G401.6 (cell line): Measurements from ENCODE around the gene POLR3B.

Experiments used
- FAIRE-seq: peaks from 2 replicates; lab custom pipeline; 2012; peaks lifted over from hg19 to GRCh38; lab: Jason Lieb, UNC

Gene POLR3B

DNA sequence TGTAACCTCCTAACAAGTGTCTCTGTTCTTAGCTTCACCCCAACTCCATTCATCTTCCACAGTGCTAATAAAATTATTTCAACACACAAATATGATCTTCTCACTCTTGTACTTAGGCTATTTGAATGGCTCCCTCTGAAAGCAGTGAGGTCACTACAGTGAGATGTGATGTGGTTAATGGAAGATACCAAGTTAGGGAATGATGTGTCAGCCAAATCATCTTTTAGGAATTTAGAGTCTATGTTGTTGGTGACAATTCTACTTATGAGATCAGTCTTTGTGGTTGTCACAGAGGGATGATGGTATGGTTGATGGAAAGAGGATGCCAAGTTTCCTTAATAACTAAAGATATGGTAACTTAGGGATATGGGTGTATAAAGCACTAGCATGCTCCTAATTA is 57.6 kb downstream of the POLR3B start:
- no peak for FAIRE-seq

DNA sequence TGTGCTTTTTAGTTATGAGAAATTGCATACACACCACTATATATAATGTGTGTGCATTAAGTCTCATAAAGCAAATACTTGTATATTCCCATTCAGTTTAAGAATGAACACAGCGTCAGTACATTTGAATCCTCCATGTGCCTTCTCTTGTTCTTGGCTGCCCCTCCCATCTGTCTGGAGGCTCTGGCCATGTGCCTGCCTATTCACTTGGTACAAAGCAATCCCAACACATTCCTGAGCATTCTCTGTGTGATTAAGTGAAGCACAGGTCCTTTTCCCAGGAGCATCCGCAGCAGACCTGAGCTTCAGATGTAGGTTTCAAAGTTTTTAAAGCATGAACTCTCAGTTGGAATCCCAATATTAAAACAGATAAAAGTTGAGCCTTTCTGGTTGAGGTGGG is 58.7 kb downstream of the POLR3B start:
- FAIRE-seq: no peak

DNA sequence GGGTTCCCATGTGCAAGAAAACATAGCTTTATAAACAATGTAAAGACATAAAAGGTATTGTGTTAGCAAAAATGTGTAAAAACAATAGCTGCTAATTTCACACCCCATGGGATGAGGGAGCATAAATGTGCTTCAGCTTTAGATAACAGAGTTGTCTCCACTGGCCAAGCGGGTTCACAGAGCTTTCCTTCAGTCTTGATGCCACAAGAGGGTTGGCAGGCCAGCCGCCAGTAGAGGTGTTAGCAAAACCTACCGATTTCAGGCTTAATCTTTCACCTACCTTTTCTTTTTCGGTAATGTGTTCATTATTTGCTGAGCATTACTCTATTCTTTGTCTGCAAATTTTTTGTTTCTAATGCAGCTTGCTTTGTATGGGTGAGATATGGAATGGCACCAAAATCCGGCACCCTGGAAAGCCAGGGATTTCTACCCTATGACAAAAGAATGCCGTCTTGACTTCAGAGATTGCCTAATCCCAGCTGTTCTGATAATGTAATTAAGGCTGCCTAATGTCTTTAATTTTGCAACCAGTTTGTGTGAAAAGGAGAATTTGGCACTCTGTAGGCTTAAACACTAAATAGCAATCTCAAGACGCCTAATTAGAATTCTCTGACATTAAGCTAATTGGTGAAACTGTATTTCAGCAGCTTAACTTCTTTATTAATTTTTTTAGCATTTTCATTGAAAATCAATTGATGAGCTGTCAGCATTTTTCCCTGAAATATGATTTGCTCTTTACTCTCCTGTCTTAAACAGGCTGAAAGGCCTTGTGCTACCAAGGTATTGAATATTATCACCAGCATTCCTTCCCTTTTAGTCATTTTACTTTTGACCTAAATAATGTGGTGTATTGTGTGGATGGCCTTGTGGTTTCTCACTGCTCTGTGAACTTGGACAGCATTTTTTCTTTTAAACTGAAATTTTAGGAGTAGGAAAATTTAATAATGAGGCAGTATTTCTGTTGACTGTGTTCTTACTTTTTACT is 60.7 kb downstream of the POLR3B start:
- no peak for FAIRE-seq

DNA sequence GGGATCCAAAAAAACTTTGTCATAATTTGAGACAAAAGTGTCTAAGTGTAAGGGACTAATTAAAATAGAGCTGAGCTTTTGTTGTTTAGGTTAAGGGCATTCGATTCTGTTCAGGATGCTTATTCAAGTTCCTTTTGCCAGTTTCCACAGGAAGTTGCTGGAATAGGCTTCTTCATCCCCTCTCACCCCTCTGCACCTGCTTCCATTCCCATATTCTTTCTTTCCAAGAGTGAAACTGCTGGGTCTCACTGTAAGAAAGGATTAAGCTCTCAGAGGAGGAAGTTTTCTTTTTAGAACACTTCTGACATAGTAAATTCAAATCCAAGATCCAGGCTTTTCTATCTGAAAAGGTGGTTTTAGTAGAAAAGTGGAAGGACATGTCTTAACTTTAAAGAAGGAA is 61.4 kb downstream of the POLR3B start:
- no peak for FAIRE-seq

DNA sequence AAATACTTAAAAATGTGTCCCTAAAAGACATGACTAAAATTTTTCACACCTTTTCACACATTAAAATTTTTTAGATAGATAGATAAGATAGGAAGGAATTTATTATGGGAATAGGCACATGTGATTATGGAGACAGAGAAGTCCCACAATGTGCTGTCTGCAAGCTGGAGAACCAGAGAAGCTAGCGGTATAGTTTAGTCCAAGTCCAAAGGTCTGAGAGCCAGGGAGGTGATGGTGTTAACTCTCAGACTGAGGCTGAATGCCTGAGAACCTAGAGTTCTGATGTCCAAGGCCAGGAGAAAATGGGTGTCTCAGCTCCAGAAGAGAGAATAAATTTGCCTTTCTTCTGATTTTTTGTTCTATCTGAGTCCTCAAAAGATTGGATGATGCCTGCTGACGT is 65.7 kb downstream of the POLR3B start:
- FAIRE-seq: no peak

DNA sequence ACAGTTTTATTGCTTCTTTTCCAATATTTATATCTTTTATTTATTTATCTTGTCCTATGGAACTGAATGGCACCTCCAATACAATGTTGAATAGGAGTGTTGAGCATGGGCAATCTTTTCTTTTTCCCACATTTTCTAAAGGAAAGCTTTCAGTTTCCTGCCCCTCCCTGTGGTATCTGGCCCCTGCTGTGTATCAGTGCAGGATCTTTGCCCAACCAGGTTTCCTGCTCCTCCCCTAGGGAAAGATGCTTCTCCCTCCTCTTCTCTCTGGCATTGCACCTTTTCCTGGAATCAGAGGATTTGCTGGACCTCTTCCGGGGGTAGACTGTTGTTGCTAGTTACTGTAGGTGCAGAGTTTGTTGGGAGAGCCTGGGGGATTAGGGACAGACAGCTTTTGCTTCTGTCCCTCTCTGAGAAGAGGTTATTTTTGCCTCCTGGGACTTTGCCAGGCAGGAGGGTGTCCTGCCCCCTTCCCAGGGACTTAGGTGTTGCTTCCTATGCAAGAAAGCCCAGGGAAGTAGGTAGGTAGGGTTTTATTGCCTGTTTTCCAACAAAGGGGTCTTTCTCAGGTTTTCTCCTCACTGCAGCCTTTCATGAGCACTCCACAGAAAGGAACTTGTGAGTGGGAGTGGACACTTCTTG is 67.6 kb downstream of the POLR3B start:
- no peak for FAIRE-seq

DNA sequence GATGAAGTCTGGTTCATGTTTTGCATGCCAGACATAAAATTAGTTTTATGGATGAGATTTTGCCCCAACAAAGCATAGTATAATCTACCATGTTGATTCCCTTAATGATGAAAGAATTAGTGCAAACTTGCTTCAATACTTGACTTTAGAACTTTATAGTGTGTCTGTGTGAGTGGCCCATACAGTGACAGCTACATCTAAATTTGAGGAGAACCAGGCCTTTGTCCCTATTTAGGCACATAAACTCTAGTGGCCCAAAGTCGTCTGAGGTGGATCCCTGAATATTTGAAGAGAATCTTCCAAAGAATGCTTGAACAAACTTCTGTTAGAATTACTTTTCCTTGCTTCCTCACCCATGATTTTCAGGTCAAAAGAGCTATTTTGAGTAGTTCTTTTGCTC is 70.4 kb downstream of the POLR3B start:
- FAIRE-seq: no peak

DNA sequence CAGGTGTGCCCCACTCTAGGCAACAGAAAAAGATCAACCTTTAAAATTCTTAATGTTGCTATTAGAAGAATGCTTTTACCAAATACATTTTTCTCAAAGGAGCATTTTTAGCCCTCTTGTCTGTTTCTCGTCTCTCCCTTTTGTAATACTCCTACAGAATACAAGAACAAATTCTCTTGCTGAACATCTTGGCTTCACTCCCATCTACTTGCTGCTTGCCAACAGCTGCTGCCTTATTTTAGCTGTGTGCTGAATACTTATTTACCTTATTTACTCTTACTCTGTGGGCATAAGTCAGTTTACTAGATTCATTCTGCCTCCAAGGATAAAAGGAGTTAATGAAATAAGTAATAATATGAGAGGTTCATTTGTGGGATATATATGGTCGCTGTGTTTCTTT is 70.8 kb downstream of the POLR3B start:
- no peak for FAIRE-seq

DNA sequence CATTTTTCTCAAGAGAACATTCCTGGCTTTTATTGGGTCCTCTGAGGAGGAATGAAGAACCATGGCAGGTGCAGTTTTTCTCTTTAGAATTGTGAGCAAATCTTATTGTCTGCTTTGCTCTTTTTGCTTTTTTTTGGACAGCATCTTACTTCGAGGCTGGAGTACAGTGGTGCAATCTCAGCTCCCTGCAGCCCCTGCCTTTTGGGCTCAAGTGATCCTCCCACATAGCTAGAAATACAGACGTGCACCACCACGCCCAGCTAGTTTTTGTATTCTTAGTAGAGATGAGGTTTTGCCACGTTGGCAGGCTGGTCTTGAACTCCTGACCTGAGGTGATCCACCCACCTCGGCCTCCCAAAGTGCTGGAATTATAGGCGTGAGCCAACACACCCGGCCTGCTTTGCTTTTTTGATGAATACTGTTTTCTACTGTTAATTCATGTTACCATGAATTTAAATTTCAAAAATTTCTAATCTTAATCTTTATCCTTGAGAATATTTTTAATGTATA is 71.5 kb downstream of the POLR3B start:
- no peak for FAIRE-seq

DNA sequence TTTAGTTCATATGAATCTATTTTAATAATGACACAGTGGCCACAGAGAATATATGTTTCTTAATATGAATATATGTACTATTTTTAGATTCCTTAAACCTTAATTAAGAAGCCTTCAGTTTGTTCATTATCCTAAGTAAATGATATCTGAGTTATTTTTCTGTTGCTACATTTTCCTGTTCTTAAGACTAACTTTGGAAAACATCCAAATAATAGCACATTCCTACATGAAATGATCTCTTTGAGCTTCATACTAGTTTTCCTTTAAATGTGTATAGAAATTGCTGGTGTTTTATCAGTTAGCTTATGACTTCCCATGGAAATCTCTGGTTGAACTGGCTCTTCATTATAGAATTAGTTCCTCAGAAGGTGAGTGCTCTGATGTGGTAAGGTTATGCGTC is 72.1 kb downstream of the POLR3B start:
- FAIRE-seq: no peak

DNA sequence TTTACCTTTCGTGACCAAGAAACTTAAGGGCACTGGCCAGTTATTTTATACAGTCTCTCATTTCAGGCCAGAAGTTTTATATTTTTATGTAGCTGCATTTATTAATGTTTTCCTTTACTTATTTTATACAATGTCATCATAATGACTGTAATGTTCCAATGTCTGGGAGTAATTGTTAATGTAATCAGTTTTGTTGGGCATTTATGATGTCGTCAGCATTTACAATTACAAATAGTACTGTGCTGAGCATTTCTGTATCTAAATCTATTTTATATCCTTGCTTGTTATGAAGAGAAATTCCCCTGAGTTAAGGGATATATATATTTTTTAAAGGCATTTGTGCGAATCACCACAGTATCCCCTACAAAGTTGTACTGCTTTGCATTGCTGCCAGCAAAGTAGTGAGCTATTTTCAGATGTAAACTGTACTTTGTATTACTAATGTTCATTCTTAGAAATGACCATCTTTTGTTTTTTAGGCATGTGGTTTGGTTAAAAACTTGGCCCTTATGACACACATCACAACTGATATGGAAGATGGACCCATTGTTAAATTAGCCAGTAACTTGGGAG is 74.4 kb downstream of the POLR3B start:
- no peak for FAIRE-seq

DNA sequence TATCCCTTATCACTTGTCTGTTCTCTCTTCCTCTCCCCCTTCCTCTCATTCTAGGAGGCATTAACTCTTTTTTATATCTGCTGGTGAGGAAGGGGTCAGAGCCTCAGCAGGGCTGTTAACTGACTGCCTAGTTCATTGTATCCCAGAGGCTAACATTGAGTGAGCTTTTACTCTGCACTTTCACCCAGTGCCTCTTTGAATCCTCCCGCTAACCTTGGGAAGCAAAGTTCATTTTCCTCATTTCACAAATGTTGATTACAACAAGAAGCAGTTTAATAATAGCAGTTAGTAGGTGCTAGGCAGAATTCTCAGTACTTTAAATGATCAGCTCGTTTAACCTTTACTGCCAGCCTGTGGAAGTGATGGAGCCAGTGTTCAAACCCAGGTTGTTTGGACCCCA is 75.5 kb downstream of the POLR3B start:
- FAIRE-seq: no peak

DNA sequence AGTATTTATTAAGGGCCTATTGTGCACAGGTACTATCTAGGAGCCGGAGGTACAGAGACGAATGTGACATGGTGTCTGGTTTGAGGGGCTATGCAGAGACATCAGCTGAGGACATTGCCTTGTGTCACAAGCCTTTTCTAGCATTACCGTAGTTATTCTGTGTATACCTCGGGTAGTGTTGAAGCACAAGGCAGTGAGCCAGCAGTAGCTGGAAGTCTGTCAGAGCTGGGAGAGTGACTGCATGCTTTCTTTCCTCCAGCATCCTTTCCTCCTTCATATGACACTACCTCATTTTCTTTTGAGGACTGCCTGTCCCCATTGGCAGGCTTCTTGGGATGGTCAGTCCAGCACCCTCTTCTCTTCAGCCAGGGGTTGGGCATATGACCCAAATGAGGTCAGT is 77.0 kb downstream of the POLR3B start:
- no peak for FAIRE-seq

DNA sequence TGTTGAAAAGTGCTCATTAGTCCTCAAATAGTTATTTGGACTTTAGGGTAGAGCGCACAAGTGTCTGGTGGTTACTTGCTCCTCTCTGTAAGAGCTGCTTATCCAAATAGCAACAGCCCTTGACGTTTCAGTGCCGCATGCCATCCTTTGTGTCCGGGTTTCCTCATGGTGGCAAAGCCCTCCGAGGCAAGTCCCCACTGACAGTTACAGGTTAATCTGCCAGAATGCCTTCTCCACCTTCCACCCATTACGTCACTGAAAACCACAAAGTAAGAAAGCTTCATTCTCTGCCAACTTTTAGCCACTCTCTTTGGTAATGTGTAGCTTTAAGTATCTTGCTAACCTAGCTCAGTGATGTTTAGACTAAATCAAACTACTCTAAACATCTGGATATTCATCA is 78.6 kb downstream of the POLR3B start:
- no peak for FAIRE-seq

DNA sequence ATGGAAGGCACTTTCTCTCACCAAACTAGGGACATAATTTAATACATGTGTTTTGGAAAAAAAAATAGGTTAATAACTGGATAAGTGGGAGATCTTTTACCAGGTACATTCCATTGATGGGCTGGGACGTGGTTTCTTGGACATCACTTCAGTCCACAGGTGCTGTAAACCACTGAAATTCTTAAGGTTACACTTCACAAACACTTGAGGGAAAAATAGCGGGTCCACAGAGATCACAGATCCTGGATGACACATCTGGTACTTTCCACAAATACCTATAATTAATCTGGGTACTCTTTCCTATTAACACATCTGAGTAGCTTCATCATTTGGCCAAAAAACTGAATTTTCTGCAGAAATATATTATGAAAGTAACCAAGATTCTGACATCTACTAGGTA is 85.0 kb downstream of the POLR3B start:
- FAIRE-seq: no peak

DNA sequence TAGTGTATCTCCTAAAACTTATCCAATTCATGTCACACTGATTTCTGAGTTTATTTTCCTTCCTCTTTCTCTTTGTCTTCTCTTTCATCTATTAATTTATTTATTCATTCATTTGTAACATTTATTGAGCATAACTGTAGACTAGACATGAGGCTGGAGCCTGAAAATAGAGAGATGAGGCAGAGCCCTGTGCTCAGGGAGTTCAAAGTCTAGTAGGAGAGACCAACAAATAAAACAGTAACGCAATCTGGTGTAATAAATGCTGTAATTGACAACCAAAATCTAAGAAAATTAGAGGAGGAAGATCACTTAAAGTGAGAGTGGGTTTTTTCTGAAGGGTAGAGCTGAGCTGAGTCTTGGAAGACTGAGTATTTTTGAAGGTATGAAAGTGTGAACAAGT is 87.5 kb downstream of the POLR3B start:
- no peak for FAIRE-seq

DNA sequence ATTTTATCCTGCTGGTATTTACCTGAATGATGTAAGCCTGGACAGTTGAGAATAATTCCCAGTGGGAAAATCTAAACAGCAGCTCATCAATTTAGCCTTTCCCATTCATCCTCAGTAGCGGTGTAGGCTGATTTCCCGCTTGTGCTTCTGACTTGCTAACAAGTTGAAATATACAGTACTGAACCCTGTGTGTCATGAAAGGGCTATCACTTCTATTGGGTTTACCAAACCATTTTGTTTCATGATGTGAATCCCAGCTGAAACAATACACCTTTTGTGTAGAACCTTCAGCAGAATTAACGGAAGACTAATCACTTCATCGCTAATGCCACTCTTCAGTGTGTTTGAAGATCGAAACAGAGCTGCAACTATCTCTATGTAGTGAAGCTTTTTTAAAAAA is 88.4 kb downstream of the POLR3B start:
- FAIRE-seq: no peak

DNA sequence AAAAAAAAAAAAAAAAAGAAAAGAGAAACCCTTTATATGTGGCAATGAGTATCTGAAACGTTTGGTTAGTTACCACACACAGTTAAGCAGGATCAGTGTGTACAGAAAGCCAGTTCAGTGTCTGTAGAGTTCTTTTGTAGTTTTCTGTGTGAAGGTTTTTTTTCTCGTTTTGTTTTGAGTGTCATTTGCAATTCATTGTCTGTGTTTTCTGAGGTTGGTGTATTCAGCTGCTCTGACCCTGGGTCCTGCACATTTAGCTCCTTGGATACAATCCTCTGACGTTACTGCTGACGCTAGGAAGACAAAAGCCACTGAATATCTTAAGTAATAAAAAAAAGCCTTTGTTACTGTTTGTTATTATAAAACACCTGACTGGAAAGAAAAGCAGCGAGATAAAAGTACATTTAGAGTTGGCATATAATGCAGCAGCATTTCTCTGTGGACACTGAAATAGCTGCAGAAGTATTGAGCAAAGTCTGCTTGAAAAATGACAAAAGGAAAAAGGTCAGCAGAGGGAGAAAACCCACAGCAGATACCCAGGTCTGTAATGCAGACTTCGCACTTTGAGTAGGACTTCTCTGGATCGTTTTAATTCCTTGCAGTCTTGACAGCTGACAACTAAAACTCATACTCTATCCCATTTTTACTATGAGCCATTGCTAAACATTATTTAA is 89.0 kb downstream of the POLR3B start:
- FAIRE-seq: no peak

DNA sequence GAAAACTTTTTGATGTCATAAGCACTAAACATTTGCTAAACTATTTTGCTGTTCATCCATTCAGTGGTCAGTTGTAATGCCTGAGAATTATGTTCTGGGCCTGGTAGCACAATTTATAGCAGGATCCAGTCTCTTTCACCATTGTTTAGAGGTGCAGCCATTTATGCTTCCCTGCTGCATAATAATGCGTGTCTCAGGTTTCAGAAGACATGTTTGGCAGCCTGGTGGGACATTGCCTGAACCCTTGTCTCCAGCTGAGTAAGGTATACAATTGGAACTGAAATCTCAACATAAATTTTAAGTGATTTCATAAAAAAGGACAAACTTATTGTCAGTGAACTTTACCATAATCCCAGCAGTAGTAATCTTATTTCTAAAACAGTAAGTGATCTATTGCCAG is 94.8 kb downstream of the POLR3B start:
- FAIRE-seq: no peak

DNA sequence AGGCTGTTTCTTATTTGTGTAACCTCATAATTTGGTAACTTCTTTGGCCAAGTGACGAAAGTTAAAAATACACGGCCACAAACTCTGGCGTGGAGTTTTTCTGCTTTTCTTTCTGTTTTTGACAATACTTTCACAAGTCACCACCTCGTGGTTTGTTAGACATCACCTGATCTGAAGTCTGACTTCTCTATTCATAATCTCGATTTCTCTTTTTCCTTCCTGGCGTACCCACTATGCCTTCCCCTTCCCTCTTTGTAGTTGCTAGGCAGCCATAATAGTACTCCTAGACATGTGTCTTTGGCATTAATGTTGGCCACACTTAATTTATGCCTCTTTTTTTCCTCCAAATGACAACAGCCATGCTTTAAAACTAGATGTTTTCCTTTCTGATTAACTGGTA is 97.6 kb downstream of the POLR3B start:
- FAIRE-seq: no peak

DNA sequence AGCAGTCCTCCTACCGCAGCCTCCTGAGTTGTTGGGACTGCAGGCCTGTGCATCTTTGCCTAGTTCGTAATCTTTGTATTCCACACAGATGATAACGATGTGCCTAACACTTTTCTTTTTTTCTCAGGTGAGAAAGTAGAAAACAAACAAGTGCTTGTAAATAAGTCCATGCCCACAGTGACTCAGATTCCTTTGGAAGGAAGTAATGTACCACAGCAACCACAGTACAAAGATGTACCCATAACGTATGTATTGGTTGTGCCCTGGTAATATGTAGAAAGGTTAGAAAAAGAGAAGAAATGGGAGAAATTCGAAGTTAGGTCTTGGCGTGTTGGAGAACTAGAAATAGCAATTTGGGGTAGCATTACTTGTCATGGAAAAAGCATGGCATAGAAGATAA is 101.6 kb downstream of the POLR3B start:
- FAIRE-seq: no peak

DNA sequence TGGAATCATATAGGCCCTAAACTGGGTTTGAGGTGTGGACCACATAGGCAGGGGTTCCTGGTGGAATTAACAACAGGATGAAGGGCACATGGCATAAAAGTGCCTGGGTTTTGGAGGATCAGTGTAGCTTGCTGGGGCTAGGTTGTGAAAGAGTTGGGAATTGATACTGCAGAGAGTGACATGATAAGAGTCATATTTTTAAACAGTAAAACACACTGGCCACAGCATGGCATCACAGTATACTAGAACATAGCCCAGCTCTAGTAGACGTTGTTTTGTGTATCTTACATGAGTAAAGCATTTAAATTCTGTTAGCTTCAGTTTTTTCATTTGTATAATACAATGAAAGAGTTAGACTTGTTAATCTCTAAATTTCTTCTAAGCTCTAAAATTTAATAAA is 102.0 kb downstream of the POLR3B start:
- FAIRE-seq: no peak

DNA sequence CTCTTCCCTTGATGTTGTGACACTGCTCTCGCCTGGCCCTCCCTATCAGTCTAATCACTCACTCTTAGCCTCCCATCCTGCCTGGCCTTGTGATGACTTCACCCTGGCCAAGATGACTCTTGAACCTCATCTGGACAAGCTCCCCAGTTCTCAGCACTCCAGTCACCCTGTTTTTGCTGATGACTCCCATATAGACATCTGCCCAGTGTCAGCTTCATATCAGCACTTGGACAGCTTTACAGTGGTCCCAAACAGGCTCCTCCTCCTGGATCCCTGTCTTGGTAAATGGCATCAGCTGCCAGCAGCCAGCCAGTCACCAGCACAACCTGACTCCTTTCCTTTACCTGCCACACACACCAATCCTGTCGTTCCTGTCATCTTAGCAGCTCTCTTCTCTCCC is 104.2 kb downstream of the POLR3B start:
- no peak for FAIRE-seq
